ENCODE data around the gene TALDO1. TPM values are rescaled to one million over a fixed set of nuclear protein-coding genes. Genes with fewer than 3 reads are reported as not detected.
A peak's percentile ranks its signal among the peaks of the same experiment; 100 is the strongest.
"Not testable (repeated sequence)": the region's sequence is repeated elsewhere in the genome, so short reads cannot be mapped to it uniquely, and the experiment has no call there.

Gene TALDO1
- total RNA-seq, 2 experiments from 2014 or later = 219 to 268 TPM

- Mint-ChIP-seq H3K36me3 (ENCODE audit: low read depth) (no peaks in the 10 kb centered on the region), H3K4me1 (peaks cover 7% of the 10 kb centered on the region), H3K4me3 (no peak overlapping the region), H3K27me3 (peaks cover 7% of the 10 kb centered on the region), H3K27ac (no peak overlapping the region), H3K9me3 (no peaks in the 10 kb centered on the region)
- POLR2A ChIA-PET = no interaction called here
- CTCF ChIA-PET = interaction anchor here (1.7 to 2.1 kb wide), 2 partner anchors 8 to 55 kb away, joined by 7 read pairs; no protein-coding TSS in a partner anchor
- DNase-seq = no peak
Measured at GRCh38 chr11:728901-729491, 18.3 kb upstream of the TALDO1 start.

DNA sequence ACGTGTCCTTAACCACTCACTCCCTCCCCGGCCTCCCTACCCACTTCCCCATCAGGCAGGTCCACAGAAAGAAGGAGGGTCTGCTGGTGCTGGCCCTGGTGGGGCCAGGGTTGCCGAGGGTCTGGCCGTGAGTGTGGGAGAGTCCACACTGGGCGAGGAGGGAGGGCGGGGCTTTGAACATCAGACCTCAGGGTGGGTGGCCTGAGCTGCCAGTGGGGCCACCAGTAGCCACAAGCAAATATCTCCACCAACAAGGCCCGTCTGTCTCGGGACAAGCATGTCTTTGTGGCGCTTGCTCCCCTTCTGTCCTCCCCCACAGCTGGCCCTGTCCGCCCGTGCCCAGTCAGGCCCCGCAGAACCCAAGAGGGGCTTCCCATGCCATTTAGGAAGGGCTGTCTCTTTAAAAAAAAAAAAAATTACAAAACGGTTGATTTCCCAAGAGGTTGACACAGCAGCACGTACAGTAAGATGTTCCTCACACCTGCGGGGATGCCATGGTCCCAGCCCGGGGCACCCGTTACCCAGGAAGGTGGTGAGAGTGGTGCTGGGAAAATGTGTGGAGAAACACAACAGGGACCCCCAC, 17.7 kb upstream of the TALDO1 start:
- Mint-ChIP-seq H3K27ac (no peak overlapping the region), H3K36me3 (ENCODE audit: low read depth) (no peaks in the 10 kb centered on the region), H3K4me3 (no peak overlapping the region), H3K4me1 (peaks cover 7% of the 10 kb centered on the region), H3K9me3 (no peaks in the 10 kb centered on the region), H3K27me3 (peaks cover 5% of the 10 kb centered on the region)
- POLR2A ChIA-PET = no interaction called here
- no peak for DNase-seq
- CTCF ChIA-PET = interaction anchor here (0.6 to 1.7 kb wide), 2 partner anchors 55 to 73 kb away, joined by 3 to 7 read pairs; no protein-coding TSS in a partner anchor

DNA sequence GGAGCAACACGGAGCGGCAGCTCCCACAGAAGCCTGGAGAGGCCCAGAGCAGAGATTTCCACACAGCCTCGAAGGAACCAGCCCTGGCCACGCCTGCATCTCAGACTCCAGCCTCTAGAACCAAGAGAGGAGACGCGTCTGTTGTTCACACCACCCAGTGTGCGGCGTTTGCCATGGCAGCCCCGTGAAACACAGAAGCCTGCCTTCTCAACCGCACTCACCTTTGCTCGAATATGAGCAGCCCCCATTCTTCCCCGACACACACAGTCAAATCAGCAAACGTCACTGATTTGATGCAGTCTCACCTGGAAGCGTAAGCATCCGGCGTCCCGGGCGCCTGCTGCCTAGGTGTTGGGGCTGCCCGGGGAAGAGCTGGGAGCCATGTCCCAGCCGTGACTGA, 14.2 kb upstream of the TALDO1 start:
- Mint-ChIP-seq H3K27ac (no peak overlapping the region), H3K9me3 (peaks cover 2% of the 10 kb centered on the region), H3K4me1 (peaks cover 14% of the 10 kb centered on the region), H3K4me3 (no peak overlapping the region), H3K36me3 (ENCODE audit: low read depth) (no peaks in the 10 kb centered on the region), H3K27me3 (peaks cover 2% of the 10 kb centered on the region)
- no peak for DNase-seq
- ChIA-PET CTCF (interaction anchor here (0.6 to 2.0 kb wide), 4 partner anchors 9 to 86 kb away, joined by 3 to 4 read pairs (median 3); no protein-coding TSS in a partner anchor), POLR2A (no interaction called here)

DNA sequence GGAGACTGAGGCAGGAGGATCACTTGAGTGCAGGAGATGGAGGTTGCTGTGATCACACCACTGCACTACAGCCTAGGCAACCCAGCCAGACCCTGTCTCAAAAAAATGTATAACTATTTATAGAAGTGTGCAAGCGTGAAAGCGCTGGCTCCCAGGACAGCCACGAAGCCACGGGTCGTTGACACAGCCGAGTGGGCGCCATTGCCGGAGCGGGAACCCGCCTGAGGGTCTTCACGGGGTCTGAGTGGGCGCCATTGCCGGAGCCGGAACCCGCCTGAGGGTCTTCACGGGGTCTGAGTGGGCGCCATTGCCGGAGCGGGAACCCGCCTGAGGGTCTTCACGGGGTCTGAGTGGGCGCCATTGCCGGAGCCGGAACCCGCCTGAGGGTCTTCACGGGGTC, 12.7 kb upstream of the TALDO1 start:
- CTCF ChIA-PET = interaction anchor here (0.8 kb wide), 1 partner anchor 12 kb away, joined by 3 read pairs; no protein-coding TSS in a partner anchor
- H3K27ac Mint-ChIP-seq; H3K9me3 Mint-ChIP-seq; H3K27me3 Mint-ChIP-seq; H3K36me3 Mint-ChIP-seq (ENCODE audit: low read depth); H3K4me3 Mint-ChIP-seq; POLR2A ChIA-PET; DNase-seq: not testable (repeated sequence)
- H3K4me1 Mint-ChIP-seq = peaks cover 24% of the 10 kb centered on the region

GRCh38 chr11:737366-737765, 9.9 kb upstream of the TALDO1 start:
- CTCF ChIA-PET = interaction anchor here (1.5 to 1.9 kb wide), 2 partner anchors 9 to 13 kb away, joined by 5 to 7 read pairs; no protein-coding TSS in a partner anchor
- H3K27me3 Mint-ChIP-seq = peaks cover 2% of the 10 kb centered on the region
- H3K36me3 Mint-ChIP-seq (ENCODE audit: low read depth) = no peaks in the 10 kb centered on the region
- peak overlapping the region; percentile 41 for H3K4me3 Mint-ChIP-seq
- H3K4me1 Mint-ChIP-seq = peaks cover 24% of the 10 kb centered on the region
- DNase-seq = no peak
- POLR2A ChIA-PET = no interaction called here
- peaks cover 2% of the 10 kb centered on the region for H3K9me3 Mint-ChIP-seq
- H3K27ac Mint-ChIP-seq = peak overlapping the region; percentile 77

- H3K4me3 Mint-ChIP-seq = peak overlapping the region; percentile 41
- peaks cover 24% of the 10 kb centered on the region for H3K4me1 Mint-ChIP-seq
- H3K9me3 Mint-ChIP-seq; H3K36me3 Mint-ChIP-seq (ENCODE audit: low read depth); H3K27me3 Mint-ChIP-seq; DNase-seq: not testable (repeated sequence)
- CTCF ChIA-PET = interaction anchor here (1.5 to 1.9 kb wide), 2 partner anchors 10 to 14 kb away, joined by 5 to 7 read pairs; no protein-coding TSS in a partner anchor
- POLR2A ChIA-PET = interaction anchor here (0.7 kb wide), 1 partner anchor 57 kb away, joined by 3 read pairs; no protein-coding TSS in a partner anchor
- H3K27ac Mint-ChIP-seq = peak overlapping the region; percentile 77
Measured at GRCh38 chr11:737899-738298, 9.4 kb upstream of the TALDO1 start.

DNA sequence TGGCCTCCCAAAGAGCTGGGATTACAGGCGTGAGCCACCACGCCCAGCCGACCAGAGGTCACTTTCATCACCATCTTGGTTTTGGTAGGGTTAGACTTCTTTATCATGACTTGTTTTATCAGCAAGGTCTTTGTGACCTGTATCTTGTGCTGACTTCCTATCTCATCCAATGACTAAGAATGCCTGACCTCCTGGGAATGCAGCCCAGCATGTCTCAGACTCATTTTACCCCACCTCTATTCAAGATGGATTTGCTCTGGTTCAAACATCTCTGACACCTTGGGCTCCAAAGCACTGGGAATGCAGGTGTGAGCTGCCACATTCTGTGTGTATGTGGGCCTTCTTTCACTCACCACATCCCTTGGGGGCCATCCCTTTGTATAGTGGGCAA, 5.1 kb upstream of the TALDO1 start:
- Mint-ChIP-seq H3K4me1 (peaks cover 23% of the 10 kb centered on the region), H3K9me3 (no peaks in the 10 kb centered on the region), H3K27me3 (no peaks in the 10 kb centered on the region), H3K36me3 (ENCODE audit: low read depth) (no peaks in the 10 kb centered on the region), H3K27ac (no peak overlapping the region), H3K4me3 (no peak overlapping the region)
- POLR2A ChIA-PET = no interaction called here
- CTCF ChIA-PET = interaction anchor here (1.0 kb wide), 1 partner anchor 9 kb away, joined by 3 read pairs; no protein-coding TSS in a partner anchor
- DNase-seq = no peak

DNA sequence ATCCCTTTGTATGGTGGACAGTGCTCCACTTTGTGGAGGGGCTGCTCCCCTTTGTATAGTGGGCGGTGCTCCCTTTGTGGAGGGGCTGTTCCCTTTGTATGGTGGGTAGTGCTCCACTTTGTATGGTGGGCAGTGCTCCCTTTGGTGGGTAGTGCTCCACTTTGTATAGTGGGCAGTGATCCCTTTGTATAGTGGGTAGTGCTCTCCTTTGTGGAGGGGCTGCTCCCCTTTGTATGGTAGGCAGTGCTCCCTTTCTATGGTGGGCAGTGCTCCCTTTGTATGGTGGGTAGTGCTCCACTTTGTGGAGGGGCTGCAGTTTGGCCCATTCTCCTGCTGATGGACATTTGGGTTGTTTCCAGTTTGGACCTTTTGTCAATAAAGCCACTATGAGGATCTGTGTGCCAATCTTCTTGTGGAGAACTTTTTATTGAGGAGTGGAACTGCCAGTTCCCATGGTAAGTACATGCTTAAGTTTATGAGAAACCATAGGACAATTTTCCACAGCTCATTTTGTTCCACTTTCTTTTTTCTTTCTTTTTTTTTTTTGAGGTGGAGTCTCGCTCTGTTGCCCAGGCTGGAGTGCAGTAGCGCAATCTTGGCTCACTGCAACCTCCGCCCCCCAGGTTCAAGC, 4.6 kb upstream of the TALDO1 start:
- Mint-ChIP-seq H3K27me3 (no peaks in the 10 kb centered on the region), H3K27ac (no peak overlapping the region), H3K4me1 (peaks cover 18% of the 10 kb centered on the region), H3K36me3 (ENCODE audit: low read depth) (no peaks in the 10 kb centered on the region), H3K4me3 (no peak overlapping the region), H3K9me3 (no peaks in the 10 kb centered on the region)
- DNase-seq = no peak
- POLR2A ChIA-PET = no interaction called here
- CTCF ChIA-PET = interaction anchor here (0.6 kb wide), 1 partner anchor 285 kb away, joined by 4 read pairs; no protein-coding TSS in a partner anchor

- H3K4me3 Mint-ChIP-seq = no peak overlapping the region
- ChIA-PET CTCF (interaction anchor here (0.7 to 0.9 kb wide), 2 partner anchors 18 to 190 kb away, joined by 3 read pairs; no protein-coding TSS in a partner anchor), POLR2A (no interaction called here)
- H3K36me3 Mint-ChIP-seq (ENCODE audit: low read depth) = peaks cover 4% of the 10 kb centered on the region
- DNase-seq = no peak
- no peaks in the 10 kb centered on the region for H3K27me3 Mint-ChIP-seq
- no peak overlapping the region for H3K27ac Mint-ChIP-seq
- H3K9me3 Mint-ChIP-seq = no peaks in the 10 kb centered on the region
- peaks cover 21% of the 10 kb centered on the region for H3K4me1 Mint-ChIP-seq
Measured at GRCh38 chr11:745428-745827, 1.8 kb upstream of the TALDO1 start.

DNA sequence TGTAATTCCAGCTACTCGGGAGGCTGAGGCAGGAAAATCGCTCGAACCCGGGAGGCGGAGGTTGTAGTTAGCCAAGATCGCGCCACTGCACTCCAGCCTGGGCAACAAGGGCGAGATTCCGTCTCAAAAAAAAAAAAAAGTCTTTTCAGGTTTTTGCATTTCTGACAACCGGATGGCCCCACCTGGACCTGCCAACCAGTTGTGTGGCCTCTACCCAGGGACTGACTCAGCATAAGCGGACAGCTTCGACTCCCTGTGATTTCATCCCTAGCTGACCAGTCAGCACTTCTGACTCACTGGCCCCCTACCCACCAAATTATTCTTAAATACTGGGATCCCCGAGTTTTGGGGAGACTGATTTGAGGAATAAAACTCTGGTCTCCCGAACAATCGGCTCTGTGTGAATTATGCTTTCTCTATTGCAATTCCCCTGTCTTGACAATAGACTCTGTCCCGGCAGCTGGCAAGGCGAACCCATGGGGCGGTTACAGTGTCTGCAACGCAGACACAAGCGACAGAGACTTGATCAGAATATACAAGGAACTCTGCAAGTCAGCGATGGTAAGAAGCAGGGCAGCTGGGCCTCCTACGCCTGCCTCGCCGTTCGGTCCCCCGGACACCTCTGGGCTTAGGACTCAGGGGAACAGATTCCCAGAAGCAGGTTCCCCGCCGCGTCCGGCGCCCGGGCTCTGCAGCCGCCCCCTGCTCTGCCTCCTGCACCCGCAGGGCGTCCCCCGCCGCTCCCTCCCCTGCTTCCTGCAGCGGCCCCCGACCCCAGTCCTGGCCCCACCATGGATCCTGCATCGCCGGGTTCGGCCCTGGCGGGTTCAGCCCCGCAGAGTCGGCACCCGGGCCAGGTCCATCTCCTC, 741 bp upstream of the TALDO1 start:
- Mint-ChIP-seq H3K36me3 (ENCODE audit: low read depth) (peaks cover 4% of the 10 kb centered on the region), H3K27me3 (no peaks in the 10 kb centered on the region), H3K27ac (peak overlapping the region; percentile 83), H3K4me1 (peaks cover 21% of the 10 kb centered on the region), H3K4me3 (peak overlapping the region; percentile 83), H3K9me3 (no peaks in the 10 kb centered on the region)
- DNase-seq = peak; percentile 63
- ChIA-PET CTCF (interaction anchor here (0.6 to 2.0 kb wide), 4 partner anchors 10 to 108 kb away, joined by 3 to 9 read pairs (median 3); no protein-coding TSS in a partner anchor), POLR2A (no interaction called here)

DNA sequence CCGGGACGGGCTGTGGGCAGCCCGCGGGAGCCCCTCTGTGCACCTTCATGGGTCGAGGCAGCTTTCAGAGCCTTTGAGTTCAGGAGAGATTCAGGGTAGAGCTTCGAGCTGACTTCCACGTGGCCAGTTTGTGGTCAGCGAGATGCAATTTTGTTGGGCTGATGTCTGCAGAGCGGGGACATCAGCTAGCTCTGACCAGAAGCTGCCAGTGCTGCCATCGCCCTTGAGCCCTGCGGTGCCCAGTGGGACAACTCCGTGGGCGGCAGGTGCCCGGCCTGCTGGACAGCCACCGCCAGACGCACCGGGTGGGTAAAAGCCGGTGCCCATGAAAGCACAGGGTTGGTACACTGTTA, 719 bp downstream of the TALDO1 start:
- Mint-ChIP-seq H3K27ac (peak overlapping the region; percentile 81), H3K9me3 (no peaks in the 10 kb centered on the region), H3K27me3 (no peaks in the 10 kb centered on the region), H3K36me3 (ENCODE audit: low read depth) (peaks cover 9% of the 10 kb centered on the region), H3K4me3 (peak overlapping the region; percentile 83), H3K4me1 (peaks cover 26% of the 10 kb centered on the region)
- ChIA-PET CTCF (interaction anchor here (0.5 to 2.0 kb wide), 3 partner anchors 9 to 446 kb away, joined by 3 to 9 read pairs (median 4); no protein-coding TSS in a partner anchor), POLR2A (no interaction called here)
- DNase-seq = no peak

DNA sequence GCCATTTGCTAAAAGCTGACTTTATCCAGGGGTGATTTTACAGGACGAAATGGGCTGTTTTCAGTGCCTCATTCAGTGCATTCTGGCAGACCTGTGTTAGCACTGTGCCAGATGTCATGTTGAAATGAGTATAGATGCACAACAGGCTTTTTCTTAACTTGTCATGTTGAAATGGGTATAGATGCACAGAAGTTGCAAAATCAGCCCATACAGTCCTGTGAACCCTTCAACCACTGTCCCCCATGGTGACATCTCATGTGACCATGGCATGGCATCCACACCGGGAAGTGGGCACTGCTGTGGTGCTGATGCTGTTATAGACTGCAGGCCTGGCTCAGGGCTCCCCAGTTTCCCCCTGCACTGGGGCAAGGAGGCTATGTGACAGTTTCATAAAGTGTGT, 2.5 kb downstream of the TALDO1 start:
- POLR2A ChIA-PET = no interaction called here
- H3K4me1 Mint-ChIP-seq = peaks cover 26% of the 10 kb centered on the region
- no peak for DNase-seq
- CTCF ChIA-PET = interaction anchor here (0.6 to 1.8 kb wide), 2 partner anchors 11 to 16 kb away, joined by 4 to 5 read pairs; no protein-coding TSS in a partner anchor
- H3K27ac Mint-ChIP-seq = peak overlapping the region; percentile 36
- peaks cover 9% of the 10 kb centered on the region for H3K36me3 Mint-ChIP-seq (ENCODE audit: low read depth)
- no peaks in the 10 kb centered on the region for H3K9me3 Mint-ChIP-seq
- peak overlapping the region; percentile 52 for H3K4me3 Mint-ChIP-seq
- H3K27me3 Mint-ChIP-seq = no peaks in the 10 kb centered on the region

Data from activated CD4-positive, alpha-beta T cell treated with anti-CD3 and anti-CD28 coated beads, Interleukin-2, amount 10 ng/mL, durations not matched to agents 7 days and 5 days (primary cell).